Activated T-helper 1 cell treated with Interleukin-2 at 50 U/mL for 16 hours (primary cell): ENCODE results near the gene UMOD.

Experiments
- DNase-seq: peaks from one replicate; pipeline ENCODE4 v3.0.0-alpha.2; 2020; ENCODE audit warnings: low read depth

Gene UMOD

DNA sequence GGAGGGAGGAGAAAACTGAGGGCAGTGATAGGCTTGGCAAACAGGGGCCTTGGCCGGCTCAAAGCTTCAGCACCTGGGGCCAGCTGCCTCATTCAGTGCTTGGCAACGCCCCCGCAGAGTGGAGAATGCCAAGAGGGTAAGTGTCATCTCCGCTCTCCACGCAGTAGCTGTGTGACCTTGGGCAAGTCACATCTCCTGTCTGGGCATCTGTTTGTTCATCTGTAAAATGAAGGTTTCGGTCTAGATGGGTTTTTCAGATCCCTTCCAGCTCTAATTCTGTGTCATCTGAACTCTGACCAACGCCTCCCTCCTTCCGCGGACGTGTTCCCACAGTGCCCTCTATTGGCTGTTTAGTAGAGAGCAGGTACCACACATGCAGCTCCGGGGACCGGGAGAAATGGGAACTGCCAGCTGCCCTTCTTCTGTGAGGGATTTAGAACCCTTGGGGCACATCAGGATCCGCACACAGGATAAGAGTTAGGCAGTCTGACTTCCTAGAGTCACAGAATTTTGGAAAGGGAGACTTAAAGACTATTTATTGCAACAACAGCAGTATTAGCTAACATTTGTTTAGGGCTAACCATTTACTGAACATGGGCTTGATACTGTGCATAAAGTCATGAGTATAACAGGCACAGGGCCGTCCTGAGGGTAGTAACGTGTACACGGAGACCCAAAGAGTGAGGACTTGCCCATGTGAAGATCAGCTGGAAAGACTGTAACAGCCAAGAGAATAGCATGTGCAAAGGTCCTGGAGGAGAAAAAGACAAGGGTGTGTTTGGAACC, 52.0 kb downstream of the UMOD start:
- DNase-seq, result no peak

DNA sequence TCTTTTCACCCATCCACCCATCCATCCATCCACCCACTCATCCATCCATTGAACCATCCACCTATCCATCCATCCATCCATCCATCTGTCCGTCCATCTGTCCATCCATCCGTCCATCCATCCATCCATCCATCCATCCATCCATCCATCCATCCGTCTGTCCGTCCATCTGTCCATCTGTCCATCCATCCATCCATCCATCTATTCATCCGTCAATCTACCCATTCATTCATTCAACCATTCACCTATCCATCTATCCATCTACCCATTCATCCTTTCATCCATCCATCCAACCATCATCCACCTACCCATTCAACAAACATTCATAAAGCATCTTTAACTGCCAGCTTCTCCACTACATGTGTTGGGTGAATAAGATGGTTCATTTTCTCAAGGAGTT, 54.1 kb downstream of the UMOD start:
- no peak for DNase-seq

- no peak for DNase-seq
Measured at GRCh38 chr16:20291208-20292206, 61.0 kb downstream of the UMOD start.

GRCh38 chr16:20289571-20289970, 62.9 kb downstream of the UMOD start:
- DNase-seq, result no peak

DNA sequence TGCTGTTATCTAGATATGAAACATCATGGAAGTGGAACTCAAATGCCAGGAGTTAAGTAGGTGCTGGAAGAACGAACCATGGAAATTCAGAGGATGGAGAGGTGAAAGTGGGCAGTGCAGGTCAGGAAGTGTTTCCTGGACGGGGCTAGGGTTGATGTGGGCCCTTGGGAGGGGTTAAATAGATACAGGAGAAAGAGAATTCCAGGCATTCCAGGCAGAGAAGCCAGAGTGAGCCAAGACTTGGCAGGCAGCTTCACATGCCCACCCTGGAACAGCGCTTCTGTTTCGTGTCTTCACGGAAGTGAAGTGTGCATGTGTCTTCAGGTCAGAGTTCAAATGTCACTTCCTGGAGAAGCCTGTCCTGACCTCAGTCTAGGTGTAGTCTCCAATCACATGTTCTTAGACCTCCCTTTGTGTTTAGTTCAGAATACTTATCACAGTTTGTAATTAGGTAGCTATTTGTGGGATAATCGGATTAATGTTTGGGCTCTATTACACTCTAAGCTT, 66.5 kb downstream of the UMOD start:
- no peak for DNase-seq
